Cardiac muscle cell (in vitro differentiated cells and primary cell): ENCODE measurements around the gene TNFAIP3. TPM values are rescaled to one million over a fixed set of nuclear protein-coding genes. Genes with fewer than 3 reads are reported as not detected.
A peak's percentile ranks its signal among the peaks of the same experiment; 100 is the strongest.

Source experiments
- DNase-seq, 2 donors: peaks; one replicate each; pipeline versions ENCODE4 v3.0.0 to v3.0.0-alpha.2; 2010 to 2017; ENCODE audit warnings: low read depth in 1 of 2, low spot score in 1 of 2
- H3K27ac ChIP-seq: fragments of 200-600 bp; sonication (generic); 2 replicates; pipeline ENCODE4 v1.5.1; 2016
- H3K27me3 ChIP-seq: fragments of 200-600 bp; sonication (generic); 2 replicates; pipeline ENCODE4 v1.6.0; 2016; ENCODE audit warnings: control low read depth
- H3K36me3 ChIP-seq: fragments of 200-600 bp; sonication (generic); 2 replicates; pipeline ENCODE4 v1.5.1; 2016; ENCODE audit warnings: control low read depth
- H3K4me1 ChIP-seq: fragments of 200-600 bp; sonication (generic); 2 replicates; pipeline ENCODE4 v1.8.1; 2017; ENCODE audit warnings: low read depth, mild to moderate bottlenecking, mixed run types
- H3K4me3 ChIP-seq: fragments of 200-600 bp; sonication (generic); 2 replicates; pipeline ENCODE4 v1.5.1; 2016; ENCODE audit warnings: mild to moderate bottlenecking
- H3K9me3 ChIP-seq: fragments of 200-600 bp; sonication (generic); 2 replicates; pipeline ENCODE4 v1.5.1; 2017; ENCODE audit warnings: low read depth, mild to moderate bottlenecking, control low read depth
- polyA plus RNA-seq: library from polyadenylated mRNA; unstranded; fragments of >200 nt; fragmentation: Nextera tagmentation; extraction: Ambion mirVana; gene quantifications from 2 replicates; pipeline ENCODE4 v1.2.1, GENCODE V29; 2016
- total RNA-seq: library from RNA; depleted of rRNA; stranded (reverse); fragments of >200 nt; gene quantifications from 2 replicates; pipeline ENCODE4 v1.2.3, GENCODE V29; 2016
- TF ChIP-seq, protein P1 (sequence below): IDR thresholded peaks from 2 replicates; pipeline ENCODE4 v1.5.1; 2012; ENCODE audit warnings: low read depth, mild to moderate bottlenecking, low read length

The TNFAIP3 gene
- total RNA-seq (7.9 and 12.2 TPM in 2 replicates), polyA plus RNA-seq (7.9 and 11.5 TPM in 2 replicates)

DNA sequence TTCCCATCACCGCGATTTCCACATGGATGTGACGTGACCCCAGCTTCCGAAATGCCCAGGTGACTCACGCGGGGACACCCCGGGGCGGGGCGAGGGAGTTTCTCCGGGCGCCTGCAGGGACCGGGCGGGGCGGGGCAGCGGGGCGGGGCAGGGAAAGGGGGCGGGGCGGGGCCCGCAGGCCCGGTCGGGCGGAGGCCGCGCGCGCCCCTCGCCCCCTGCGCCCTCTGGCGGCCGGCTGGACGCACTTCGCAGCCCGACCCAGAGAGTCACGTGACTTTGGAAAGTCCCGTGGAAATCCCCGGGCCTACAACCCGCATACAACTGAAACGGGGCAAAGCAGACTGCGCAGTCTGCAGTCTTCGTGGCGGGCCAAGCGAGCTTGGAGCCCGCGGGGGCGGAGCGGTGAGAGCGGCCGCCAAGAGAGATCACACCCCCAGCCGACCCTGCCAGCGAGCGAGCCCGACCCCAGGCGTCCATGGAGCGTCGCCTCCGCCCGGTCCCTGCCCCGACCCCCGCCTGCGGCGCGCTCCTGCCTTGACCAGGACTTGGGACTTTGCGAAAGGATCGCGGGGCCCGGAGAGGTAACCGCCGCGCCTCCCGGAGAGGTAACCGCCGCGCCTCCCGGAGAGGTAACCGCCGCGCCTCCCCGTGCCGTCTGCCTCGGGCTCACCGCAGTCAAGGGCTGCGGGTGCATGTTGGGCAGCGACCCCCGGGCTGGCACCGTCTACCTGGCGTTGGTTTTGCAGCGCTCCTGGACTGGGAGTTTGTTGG lies at the start of gene TNFAIP3:
TSS of gene TNFAIP3 (plus strand) at position 346 of the 771 bp plus-strand sequence. CDS start 3,969 bp downstream, outside the sequence.
- Histone ChIP-seq H3K4me1 (peaks cover 30% of the 10 kb centered on the region), H3K4me3 (peak within 1 kb of the TSS; percentile 76), H3K36me3 (peaks cover 1% of the 10 kb centered on the region), H3K9me3 (no peaks in the 10 kb centered on the region), H3K27me3 (no peaks in the 10 kb centered on the region), H3K27ac (peak within 1 kb of the TSS; percentile 92)
- TF ChIP-seq, protein P1, sequence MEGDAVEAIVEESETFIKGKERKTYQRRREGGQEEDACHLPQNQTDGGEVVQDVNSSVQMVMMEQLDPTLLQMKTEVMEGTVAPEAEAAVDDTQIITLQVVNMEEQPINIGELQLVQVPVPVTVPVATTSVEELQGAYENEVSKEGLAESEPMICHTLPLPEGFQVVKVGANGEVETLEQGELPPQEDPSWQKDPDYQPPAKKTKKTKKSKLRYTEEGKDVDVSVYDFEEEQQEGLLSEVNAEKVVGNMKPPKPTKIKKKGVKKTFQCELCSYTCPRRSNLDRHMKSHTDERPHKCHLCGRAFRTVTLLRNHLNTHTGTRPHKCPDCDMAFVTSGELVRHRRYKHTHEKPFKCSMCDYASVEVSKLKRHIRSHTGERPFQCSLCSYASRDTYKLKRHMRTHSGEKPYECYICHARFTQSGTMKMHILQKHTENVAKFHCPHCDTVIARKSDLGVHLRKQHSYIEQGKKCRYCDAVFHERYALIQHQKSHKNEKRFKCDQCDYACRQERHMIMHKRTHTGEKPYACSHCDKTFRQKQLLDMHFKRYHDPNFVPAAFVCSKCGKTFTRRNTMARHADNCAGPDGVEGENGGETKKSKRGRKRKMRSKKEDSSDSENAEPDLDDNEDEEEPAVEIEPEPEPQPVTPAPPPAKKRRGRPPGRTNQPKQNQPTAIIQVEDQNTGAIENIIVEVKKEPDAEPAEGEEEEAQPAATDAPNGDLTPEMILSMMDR, result peak; percentile 61
- DNase-seq, result peak; percentile 93 to 97

DNA sequence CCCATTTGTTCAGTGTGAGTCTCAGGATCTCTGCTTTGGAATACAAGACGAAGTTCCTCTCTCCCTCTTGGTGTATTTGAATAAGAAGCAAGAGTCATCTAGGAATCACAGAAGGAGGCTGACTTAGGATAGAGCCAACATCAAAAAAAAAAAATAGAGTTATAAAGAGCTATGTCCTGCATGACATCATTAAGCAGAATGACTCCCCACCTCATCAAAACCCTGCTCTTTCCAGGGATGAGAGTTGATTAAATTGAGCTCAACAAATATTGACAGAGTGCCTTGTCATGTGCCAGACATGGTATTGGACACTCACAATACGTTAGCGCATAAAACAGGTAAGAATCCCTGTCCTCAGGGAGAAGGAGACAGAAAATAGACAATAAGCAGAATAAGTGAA lies 48.6 kb upstream of the TNFAIP3 start:
- H3K27me3 ChIP-seq, result no peaks in the 10 kb centered on the region
- H3K9me3 ChIP-seq, result no peaks in the 10 kb centered on the region
- no peak for DNase-seq
- peaks cover 12% of the 10 kb centered on the region for H3K4me1 ChIP-seq
- H3K36me3 ChIP-seq, result no peaks in the 10 kb centered on the region
- no peak overlapping the region for H3K4me3 ChIP-seq
- TF ChIP-seq, protein P1, result no peak
- H3K27ac ChIP-seq, result no peak overlapping the region

DNA sequence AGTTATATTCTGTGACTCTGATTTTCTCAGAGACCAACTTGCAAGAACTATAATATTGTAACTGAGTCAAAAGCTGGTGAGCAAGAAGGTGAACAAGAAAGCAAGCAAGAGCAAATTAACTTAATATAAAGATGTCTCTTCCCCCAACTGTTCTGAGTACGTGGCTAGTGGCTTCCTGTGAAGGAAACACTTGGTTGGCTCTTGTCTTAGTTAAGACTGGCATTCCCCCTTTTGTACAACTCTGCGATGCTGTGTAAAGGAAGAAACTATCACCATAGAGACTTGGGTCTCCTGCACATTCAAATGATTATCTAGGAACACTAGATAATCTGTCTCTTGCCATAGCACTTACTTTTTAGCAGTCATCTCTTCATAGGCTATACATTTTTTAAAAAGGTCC lies 47.3 kb upstream of the TNFAIP3 start:
- no peak for DNase-seq
- H3K27ac ChIP-seq, result no peak overlapping the region
- peaks cover 25% of the 10 kb centered on the region for H3K4me1 ChIP-seq
- TF ChIP-seq, protein P1, result no peak
- no peaks in the 10 kb centered on the region for H3K9me3 ChIP-seq
- H3K27me3 ChIP-seq, result no peaks in the 10 kb centered on the region
- no peaks in the 10 kb centered on the region for H3K36me3 ChIP-seq
- H3K4me3 ChIP-seq, result no peak overlapping the region

DNA sequence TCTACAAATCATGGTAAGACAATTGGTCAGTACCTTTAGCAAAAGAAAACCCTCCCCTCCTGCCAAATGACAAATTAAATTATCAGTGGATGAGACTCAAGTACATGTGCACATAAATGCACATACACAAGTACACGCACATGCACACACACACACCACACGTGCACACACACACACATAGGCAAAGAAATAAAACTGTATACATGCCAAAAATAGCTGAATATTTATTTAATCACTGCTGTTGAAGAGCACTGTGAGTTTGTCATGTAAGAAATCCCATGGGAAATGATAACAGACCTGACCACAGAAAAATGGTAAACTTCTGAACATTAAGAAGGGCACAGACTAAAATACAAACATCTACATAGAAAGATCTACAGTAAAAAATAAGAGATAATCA lies 46.6 kb upstream of the TNFAIP3 start:
- TF ChIP-seq, protein P1, result no peak
- H3K36me3 ChIP-seq, result no peaks in the 10 kb centered on the region
- no peak overlapping the region for H3K4me3 ChIP-seq
- peaks cover 25% of the 10 kb centered on the region for H3K4me1 ChIP-seq
- no peak overlapping the region for H3K27ac ChIP-seq
- DNase-seq, result peak in 1 of 2 donors; percentile 60
- no peaks in the 10 kb centered on the region for H3K9me3 ChIP-seq
- no peaks in the 10 kb centered on the region for H3K27me3 ChIP-seq

DNA sequence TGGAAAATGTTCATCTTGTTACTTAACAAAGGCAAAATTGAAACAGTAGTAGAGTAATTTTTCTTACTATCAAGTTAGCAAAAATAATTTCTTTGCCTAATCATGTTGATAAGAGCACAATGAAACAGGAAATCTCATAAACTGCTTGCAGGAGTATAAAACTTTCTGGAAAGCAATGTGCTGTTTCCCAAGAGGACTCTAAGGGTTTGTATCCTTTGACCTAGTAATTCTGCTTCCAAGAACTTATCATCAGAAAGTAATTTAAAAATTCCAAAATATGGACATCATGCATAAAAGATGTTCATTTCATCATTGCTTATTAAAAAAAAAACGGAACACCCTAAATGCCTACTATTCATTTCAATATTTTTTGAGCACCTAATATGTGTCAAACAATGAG lies 46.1 kb upstream of the TNFAIP3 start:
- peak in 1 of 2 donors; percentile 82 for DNase-seq
- no peak overlapping the region for H3K4me3 ChIP-seq
- TF ChIP-seq, protein P1, result no peak
- no peaks in the 10 kb centered on the region for H3K27me3 ChIP-seq
- no peak overlapping the region for H3K27ac ChIP-seq
- peaks cover 25% of the 10 kb centered on the region for H3K4me1 ChIP-seq
- H3K36me3 ChIP-seq, result no peaks in the 10 kb centered on the region
- H3K9me3 ChIP-seq, result no peaks in the 10 kb centered on the region
